Measurements from ENCODE around the gene MRPL2.
"Not testable (repeated sequence)": the region's sequence is repeated elsewhere in the genome, so short reads cannot be mapped to it uniquely, and the experiment has no call there.

The MRPL2 gene

GRCh38 chr6:43082806-43083655, 23.8 kb upstream of the MRPL2 start:
- DNase-seq (ENCODE audit: low read depth): no peak

GRCh38 chr6:43081922-43082321, 22.7 kb upstream of the MRPL2 start:
- not testable (repeated sequence) for DNase-seq (ENCODE audit: low read depth)

- no peak for DNase-seq (ENCODE audit: low read depth)
These were observed 21.8 kb upstream of the MRPL2 start for GRCh38 chr6:43081043-43081442.

GRCh38 chr6:43078691-43079090, 19.5 kb upstream of the MRPL2 start:
- no peak for DNase-seq (ENCODE audit: low read depth)

- DNase-seq (ENCODE audit: low read depth): no peak
These were observed 18.8 kb upstream of the MRPL2 start for GRCh38 chr6:43077981-43078511.

GRCh38 chr6:43077333-43077809, 18.1 kb upstream of the MRPL2 start:
- DNase-seq (ENCODE audit: low read depth): no peak

- DNase-seq (ENCODE audit: low read depth): no peak
These were observed 17.5 kb upstream of the MRPL2 start for GRCh38 chr6:43076464-43077332.

GRCh38 chr6:43075670-43076463, 16.6 kb upstream of the MRPL2 start, which contains the start of gene PTK7:
PTK7 (plus strand) TSS chr6:43076314; CDS start chr6:43076489, 175 bp downstream.
- no peak for DNase-seq (ENCODE audit: low read depth)

- DNase-seq (ENCODE audit: low read depth): peak; percentile 63
These were observed 15.8 kb upstream of the MRPL2 start for GRCh38 chr6:43074847-43075669.

GRCh38 chr6:43070028-43070632, 10.9 kb upstream of the MRPL2 start:
- DNase-seq (ENCODE audit: low read depth): no peak

- no peak for DNase-seq (ENCODE audit: low read depth)
These were observed 3.6 kb upstream of the MRPL2 start for GRCh38 chr6:43062818-43063217.

- no peak for DNase-seq (ENCODE audit: low read depth)
These were observed 2.6 kb upstream of the MRPL2 start for GRCh38 chr6:43061861-43062260.

GRCh38 chr6:43060755-43061633, 1.8 kb upstream of the MRPL2 start:
- DNase-seq (ENCODE audit: low read depth): no peak

GRCh38 chr6:43060034-43060754, 960 bp upstream of the MRPL2 start:
- no peak for DNase-seq (ENCODE audit: low read depth)

GRCh38 chr6:43058531-43058930, 703 bp downstream of the MRPL2 start:
- no peak for DNase-seq (ENCODE audit: low read depth)

GRCh38 chr6:43055966-43056365, 3.3 kb downstream of the MRPL2 start:
- no peak for DNase-seq (ENCODE audit: low read depth)

- DNase-seq (ENCODE audit: low read depth): no peak
These were observed 4.9 kb downstream of the MRPL2 start for GRCh38 chr6:43054206-43054943.
